GM12801 (cell line): Measurements from ENCODE around the gene ANKRD17.

Experiments used
- TF ChIP-seq, protein P1 (sequence below): IDR thresholded peaks from one replicate; pipeline ENCODE4 v1.5.1; 2011; ENCODE audit warnings: control low read depth; ENCODE audit not compliant: insufficient read length; ENCODE audit errors: extremely low read depth

ANKRD17 gene

DNA sequence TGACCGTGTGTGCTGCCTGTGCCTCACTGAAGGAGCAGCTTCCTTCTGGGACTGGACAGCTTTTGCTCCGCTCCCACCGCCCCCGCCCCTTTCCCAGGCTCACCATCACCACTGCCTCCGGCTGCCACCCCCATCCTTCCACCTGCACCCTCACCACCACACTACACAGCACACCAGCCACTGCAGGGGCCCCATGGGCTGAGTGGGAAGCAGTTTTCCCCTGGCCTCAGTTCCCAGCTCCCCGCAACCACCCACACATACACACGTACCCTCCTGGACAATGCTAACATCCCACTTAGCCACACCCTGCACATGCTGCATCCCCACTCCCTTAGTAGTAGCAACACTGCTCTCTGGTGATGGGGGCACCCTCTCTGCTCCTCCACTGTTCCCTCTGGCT, 159.5 kb downstream of the ANKRD17 start:
- TF ChIP-seq, protein P1, sequence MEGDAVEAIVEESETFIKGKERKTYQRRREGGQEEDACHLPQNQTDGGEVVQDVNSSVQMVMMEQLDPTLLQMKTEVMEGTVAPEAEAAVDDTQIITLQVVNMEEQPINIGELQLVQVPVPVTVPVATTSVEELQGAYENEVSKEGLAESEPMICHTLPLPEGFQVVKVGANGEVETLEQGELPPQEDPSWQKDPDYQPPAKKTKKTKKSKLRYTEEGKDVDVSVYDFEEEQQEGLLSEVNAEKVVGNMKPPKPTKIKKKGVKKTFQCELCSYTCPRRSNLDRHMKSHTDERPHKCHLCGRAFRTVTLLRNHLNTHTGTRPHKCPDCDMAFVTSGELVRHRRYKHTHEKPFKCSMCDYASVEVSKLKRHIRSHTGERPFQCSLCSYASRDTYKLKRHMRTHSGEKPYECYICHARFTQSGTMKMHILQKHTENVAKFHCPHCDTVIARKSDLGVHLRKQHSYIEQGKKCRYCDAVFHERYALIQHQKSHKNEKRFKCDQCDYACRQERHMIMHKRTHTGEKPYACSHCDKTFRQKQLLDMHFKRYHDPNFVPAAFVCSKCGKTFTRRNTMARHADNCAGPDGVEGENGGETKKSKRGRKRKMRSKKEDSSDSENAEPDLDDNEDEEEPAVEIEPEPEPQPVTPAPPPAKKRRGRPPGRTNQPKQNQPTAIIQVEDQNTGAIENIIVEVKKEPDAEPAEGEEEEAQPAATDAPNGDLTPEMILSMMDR = no peak

DNA sequence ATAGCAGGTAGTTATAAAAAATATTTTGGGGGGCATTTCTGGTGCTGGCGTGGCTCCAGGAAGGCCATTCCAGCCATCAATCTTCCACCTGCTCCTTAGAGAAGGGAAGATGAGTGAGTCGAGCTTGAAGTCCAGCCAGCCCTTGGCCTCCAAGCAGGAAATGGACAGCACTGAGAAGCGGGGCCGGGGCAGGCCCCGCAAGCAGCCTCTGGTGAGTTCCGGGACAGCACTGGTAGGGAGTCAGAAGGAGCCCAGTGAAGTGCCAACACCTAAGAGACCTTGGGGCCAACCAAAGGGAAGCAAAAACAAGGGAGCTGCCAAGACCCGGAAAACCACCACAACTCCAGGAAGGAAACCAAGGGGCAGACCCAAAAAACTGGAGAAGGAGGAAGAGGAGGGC, 159.9 kb downstream of the ANKRD17 start:
- TF ChIP-seq, protein P1 = no peak

DNA sequence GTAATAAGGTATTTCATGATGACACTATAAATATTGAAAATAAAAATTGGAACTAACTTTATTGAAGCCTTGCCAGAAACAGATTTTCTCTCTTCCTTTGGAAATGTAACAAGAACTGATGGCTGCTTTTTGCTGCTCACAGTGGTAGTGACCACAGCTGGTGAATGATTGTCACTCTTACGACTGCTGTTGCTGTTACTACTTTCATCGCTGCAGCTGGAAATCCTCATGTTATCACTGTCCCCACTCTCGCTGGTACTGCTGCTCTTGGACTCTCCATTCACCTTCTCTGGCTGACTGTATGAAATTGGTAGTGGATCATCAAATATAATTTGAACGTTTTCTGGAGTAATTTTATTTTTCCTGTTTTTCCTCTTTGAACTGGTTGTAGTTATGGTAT, 160.6 kb downstream of the ANKRD17 start:
- TF ChIP-seq, protein P1 = no peak

DNA sequence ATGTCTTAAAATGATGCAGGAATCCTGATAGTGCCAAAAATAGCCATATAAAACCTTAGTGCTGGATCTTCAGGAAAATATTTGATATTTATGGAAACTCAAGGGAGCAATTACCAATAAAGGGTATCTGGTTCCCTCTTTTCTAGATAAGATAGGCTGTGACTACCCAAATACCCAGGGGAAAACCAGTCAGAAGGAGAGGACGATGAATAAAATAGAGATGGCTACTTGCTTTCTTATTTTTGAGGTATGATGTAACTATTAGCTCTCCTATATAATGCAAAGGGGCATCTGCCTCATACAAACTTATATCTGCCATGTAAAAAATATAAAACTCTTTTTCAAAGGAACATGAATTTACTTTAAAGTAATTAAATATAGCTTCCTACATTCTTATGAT, 165.7 kb downstream of the ANKRD17 start:
- TF ChIP-seq, protein P1 = no peak

DNA sequence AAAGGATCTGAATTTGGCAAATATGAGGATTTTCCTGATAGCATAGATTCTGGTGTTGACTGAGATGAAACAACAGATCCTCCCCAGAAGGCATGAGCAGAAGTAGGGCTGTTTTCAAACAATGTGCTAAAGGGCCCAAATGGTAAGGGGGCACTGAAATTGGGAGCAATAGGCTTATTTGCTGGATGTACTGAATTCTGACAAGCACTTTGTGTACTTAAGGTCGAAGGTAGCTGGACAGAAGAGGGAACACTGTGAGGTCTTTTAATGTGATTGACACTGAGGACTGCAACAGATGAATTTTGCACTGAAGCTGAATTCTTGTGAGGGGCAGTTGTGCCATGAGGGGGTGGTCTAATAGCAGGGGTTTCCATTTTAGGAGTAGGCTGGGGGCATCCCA, 167.9 kb downstream of the ANKRD17 start:
- TF ChIP-seq, protein P1 = no peak

DNA sequence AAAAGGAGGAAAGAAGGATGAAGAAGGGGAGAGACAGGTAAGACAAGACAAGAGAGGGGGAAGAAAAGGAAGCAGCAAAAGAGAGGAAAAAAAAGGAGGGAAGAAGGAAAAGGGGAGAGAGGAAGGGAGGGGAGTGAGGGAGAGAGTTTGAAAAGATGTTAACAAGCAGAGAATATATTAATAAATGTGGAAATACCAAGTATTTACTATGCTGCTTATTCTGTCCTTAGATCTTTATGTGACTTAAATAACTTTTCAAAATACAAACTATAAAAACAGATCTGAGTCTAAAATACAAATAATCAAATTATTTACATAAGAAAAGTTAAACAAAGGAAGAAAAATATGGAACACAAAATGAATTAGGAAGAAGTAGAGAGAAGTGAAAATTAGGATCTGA, 170.7 kb downstream of the ANKRD17 start:
- TF ChIP-seq, protein P1 = no peak

DNA sequence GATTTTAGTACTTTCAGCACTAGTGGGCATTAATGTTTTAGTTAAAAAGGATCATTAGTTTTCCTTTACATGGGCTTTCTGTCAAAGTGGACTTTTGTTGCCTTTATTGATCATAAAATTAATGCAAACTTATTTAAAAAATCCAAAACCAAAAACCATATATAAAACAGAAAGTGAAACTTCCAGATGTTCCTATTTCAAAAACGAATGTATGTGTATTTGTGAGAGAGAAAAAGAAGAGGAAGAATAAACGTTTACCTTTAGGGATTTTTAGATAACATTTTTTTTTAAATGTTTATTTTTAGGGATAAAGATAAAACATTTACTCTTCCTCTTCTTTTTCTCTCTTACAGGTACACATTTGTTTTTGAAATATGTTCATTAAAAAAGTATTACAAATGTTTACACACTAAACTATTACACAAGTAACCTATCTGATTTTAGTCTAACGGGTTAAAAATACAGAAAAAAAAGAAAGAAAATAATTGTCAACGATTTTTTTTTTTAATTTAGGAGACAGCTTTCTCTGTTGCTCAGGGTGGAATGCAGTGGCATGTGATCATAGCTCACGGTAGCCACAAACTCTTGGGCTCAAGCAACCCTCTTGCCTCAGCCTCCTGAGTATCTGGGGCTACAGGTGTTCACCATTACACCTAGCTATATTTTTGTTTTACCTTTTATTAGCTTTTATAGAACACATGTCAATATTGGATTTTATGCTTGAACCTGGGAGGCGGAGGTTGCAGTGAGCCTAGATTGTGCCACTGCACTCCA, 172.3 kb downstream of the ANKRD17 start:
- TF ChIP-seq, protein P1 = no peak
